Umbilical cord (tissue), 2 donors: ENCODE results near the gene OR1B1. TPM values are rescaled to one million over a fixed set of nuclear protein-coding genes. Genes with fewer than 3 reads are reported as not detected.
"Not testable (repeated sequence)": the region's sequence is repeated elsewhere in the genome, so short reads cannot be mapped to it uniquely, and the experiment has no call there.

Experiments
- DNase-seq: peaks from one replicate; pipeline ENCODE4 v3.0.0-alpha.2; 2015; ENCODE audit warnings: low spot score
- total RNA-seq: library from RNA; depleted of rRNA; stranded (reverse); fragments of >200 nt; gene quantifications from one replicate; pipeline ENCODE4 v1.2.3, GENCODE V29; 2014; ENCODE audit warnings: low replicate concordance; ENCODE audit not compliant: insufficient read depth

OR1B1 gene
- total RNA-seq, result 0.72 TPM

DNA sequence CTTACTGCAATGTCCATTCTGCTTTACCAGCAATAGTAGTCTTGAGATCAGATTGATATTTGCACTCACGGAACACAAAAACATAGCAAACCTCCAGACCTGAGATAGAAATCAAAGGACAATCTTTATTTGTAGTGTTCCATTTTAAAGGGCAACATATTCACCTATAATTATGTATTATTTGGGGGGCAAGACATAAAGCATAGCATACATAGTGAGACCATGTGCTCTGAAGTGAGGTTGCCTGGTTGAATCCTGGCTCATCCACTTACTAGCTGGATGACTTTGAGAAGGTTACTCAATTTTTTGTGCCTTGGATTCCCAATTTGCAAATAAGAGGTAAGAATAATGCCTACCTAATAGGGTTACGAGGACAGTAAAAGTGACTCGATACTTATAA is at the start of gene OR1B1:
Gene OR1B1 (minus strand): TSS at position 101 of the 400 bp plus-strand sequence.
- DNase-seq, result no peak

DNA sequence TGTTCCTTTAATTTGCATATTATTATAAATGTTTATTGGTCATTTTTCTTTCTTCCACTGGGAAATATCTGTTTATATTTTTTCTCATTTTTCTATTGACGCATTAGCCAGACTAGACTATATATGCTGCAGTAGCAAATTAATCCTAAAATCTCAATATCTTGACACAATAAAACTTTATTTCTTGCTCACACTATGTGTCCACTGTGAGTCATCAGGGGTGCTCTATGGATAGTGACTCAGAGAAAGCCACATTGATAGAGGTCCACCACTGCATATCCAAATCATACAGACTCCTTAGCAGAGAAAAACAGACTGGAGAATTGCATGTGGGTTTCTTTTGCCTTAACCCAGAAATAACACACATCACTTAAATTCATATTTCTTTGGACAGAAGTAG is 38.3 kb upstream of the OR1B1 start:
- no peak for DNase-seq

DNA sequence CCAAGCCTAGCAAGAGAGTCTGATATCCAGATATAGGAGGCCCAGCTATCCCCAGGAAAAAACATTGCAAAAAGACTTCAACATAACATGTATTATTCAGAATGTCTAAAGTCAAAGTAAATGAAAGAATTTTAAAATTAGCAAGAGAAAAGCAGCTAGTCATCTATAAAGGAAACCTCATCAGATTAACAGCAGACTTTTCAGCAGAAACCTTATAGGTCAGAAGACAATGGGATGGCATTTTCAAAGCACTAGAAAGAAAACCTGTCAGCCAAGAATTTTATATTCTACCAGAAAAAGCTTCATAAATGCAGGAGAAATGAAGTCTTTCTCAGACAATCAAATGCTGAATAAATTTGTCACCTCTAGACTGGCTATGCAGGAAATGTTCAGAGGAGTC is 27.4 kb upstream of the OR1B1 start:
- DNase-seq, result no peak

DNA sequence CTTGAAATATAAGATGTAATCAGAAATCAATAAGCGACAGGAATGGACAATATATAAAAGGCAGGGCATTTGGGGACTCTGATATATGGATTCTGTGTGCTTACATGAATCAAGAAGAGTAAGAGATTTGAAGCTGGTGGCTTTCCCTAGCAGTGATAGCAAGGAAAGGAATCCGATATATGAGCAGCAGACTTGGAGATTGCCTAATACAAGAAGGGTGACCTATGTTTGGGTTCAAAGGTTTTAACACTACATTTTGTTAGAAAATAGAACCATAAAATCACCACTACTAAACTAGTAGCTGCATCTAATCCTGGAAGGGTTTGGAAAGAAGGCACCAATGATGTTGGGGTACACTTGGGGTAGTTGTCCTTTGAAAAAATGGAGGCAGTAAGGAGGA is 15.1 kb upstream of the OR1B1 start:
- no peak for DNase-seq

DNA sequence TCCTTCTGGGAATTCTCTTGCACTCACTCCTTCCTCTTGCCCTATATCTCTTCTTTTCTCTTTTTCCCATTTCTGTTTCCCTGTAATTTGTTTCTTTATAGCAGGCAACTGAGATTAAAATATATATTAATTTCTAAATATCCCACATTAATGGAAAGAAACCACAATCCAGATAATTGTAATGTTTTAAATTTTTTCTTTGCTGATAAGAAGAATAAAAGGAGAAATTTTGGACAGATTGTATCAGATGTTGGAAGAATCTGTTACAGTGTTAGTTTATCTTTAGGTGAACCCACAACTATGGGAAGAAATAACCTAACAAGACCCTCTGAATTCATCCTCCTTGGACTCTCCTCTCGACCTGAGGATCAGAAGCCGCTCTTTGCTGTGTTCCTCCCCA is 4.0 kb upstream of the OR1B1 start, which contains the start of gene OR1L1:
Gene OR1L1 (plus strand): TSS at position 301 of the 400 bp plus-strand sequence. CDS start 0 bp downstream, at position 301.
- no peak for DNase-seq

DNA sequence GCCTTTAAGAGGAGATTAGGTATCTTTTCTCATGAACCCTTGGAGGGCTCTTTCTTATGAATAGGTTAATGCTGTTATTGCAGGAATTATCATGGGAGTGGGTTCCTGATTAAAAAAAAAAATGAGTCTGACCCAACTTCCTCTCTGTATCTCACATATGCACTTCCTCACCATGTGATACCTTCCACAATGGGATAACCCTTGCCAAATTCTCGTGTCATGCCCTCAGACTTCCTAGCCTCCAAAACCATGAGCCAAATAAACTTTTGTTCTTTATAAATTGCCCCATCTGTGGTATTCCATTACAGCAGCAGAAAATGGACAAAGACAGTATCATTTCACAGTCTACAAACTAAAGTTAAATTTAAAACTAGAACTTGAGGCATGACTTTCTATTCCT is 1.0 kb downstream of the OR1B1 start:
- no peak for DNase-seq

DNA sequence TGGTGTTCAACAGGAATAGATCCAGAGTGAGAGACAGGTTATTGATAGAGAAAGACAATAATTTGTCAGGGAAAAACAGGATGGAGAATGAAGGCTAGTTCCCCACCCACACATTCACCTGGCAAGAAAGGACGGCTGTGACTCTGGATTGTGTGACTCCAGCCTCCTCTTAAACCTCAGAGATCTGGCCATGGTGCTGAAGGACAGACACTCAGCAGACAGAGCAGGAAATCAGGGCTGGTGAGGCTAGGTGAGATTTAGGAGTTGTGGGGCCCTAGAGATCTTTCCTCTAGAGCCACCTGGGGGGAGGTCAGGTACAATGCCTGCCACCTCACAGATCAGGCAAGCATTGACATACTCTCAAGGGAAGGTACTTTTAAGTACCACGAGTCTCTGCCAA is 15.2 kb downstream of the OR1B1 start:
- DNase-seq, result no peak

DNA sequence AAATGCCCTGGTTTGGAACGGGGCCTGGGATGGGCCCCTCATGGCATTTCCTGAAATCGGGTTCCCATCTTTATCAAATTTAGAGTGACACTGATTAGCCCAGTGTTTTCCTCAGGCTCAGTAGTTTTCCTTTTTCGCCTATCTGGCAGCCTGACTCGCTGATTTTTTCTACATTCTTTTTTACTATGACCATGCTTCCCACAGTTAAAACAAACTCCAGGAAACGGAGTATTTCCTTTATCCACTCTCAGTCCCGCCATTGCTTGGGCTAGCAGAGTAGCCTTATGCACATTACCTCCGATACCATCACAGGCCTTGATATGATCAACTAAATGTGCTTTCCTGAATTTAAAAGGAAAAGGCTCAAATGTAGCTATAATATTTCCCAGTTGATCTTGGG is 37.4 kb downstream of the OR1B1 start:
- no peak for DNase-seq

DNA sequence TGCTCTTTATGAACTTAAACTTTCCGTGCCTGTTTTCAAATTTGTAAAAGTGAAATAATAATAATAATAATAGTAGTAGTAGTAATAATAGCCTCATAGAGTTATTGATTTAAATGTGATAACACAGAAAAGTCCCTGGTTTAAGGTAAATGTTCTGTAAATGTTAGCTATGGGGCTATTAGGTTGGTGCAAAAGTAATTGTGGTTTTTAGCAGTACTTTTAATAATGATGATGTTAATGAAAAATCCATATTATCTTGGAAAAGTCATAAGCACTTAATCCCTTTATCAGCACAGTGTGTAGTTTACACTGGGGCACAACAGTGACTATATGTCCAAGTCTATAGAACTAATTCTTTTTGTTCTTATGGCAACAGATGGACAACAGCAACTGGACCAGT is 43.1 kb downstream of the OR1B1 start, which contains the start of gene OR1Q1:
Gene OR1Q1 (plus strand): TSS at position 377 of the 400 bp plus-strand sequence. CDS start 0 bp downstream, at position 377.
- DNase-seq, result no peak

DNA sequence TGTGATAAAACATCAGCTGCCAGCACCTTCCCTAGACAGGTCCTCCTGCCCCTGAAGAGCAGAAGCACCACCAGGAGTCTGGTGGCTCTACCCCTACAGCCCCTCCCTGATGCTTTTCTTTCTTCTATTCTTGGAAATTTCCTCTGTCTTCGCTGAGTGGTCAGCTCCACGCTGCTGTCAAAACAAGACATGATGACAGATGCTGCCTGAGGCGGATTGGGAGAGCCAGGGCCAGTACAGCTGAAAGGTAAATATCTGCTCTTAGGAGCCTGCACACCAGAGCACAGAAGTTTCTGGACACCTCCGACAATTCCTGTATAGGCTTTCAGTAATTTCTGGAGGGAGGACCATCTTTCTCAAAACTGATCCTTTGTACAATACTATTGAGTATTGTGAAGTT is 47.6 kb downstream of the OR1B1 start:
- no peak for DNase-seq

DNA sequence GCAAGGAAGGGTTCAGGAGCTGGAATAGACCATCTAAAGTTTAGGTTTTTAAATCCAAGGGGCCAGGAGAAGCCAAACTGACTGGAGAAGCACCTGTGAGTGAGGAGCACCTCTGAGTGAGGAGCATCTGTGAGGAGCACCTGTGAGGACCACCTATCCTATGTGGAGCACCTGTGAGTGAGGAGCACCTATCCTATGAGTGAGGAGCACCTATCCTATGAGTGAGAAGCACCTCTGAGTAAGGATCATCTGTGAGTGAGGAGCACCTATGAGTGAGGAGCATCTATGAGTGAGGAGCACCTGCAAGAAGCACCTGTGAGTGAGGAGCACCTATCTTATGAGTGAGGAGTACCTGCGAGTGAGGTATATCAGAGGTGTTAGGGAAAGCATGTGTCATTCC is 50.8 kb downstream of the OR1B1 start:
- DNase-seq, result no peak

DNA sequence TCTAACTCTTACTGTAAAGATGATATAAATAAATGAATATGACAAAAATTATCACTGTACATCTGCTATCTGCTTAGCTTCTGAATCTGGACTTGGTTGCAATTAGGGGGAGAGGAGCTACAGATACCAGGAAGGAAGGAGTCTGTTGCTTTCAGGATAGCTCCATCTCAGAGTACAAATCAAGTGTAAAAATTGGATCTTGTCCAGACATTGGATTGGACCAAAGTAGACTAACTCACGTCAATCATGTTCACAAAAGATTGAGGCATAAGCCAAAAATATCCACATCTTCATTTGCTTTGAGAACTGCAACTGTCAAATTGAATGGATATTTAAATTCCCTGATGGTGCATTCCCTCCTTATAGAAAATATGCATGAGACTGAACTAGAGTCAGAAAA is 51.7 kb downstream of the OR1B1 start:
- no peak for DNase-seq

DNA sequence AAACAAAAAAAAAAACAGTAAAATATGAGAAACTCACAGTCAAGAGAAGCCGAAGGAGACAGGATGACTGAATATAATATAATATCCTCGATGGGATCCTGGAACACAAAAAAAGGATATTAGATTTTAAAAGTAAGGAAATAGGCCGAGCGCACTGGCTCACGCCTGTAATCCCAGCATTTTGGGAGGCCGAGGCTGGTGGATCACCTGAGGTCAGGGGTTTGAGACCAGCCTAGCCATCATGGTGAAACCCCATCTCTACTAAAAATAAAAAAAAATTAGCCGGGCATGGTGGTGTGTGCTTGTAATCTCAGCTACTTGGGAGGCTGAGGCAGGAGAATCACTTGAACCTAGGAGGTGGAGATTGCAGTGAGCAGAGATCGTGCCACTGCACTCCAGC is 74.1 kb downstream of the OR1B1 start, which contains the start of gene OR1L8:
Gene OR1L8 (minus strand): TSS at position 101 of the 400 bp plus-strand sequence. CDS start 14,907 bp downstream, outside the sequence.
- not testable (repeated sequence) for DNase-seq

DNA sequence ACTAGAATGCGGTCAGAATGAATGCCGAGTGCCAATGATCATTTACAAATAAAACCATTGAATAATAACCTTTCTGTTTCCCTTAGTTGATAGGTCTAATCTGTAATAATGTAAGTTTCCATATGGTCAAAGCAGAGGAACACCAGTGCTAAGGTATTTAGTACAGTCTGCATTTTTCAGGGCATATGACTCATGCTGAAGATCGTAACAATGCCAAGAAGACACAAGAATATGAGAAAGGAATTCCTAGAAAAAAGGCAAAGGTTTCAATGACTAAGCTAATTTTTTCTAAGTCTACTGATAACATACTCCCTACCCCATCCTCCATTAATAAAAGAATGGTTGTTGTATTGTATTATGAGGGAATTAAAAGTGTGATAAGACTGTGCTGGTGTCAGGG is 77.1 kb downstream of the OR1B1 start:
- no peak for DNase-seq

DNA sequence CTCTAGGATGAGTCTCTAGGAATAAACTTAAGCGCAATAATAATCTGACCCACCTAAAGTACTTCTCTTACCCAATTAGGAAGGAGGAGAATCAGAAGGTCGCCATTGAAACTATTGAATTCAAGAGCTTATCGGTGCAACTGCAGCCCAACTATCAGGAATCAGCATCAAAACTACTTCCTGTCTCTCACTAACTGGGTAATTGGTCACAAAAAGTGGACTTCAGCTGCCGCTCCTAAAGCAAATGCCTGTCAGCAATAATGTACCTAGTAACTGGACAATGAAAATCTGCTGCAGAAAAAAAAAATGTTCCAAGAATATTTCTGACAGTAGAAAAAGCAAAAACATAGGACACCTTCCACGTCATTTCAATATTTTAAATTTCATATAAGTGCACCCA is 77.6 kb downstream of the OR1B1 start:
- no peak for DNase-seq

Other genes with a start within 250 kb of the OR1B1 start
- 1.4 TPM for gene OR1J1, start 179.7 kb downstream of the OR1B1 start, total RNA-seq
- gene OR1J2, start 146.8 kb downstream of the OR1B1 start, total RNA-seq, result 1.2 TPM
- 2.9 TPM for gene OR1J4, start 138.5 kb downstream of the OR1B1 start, total RNA-seq
- 1.2 TPM for gene OR1N1, start 130.3 kb downstream of the OR1B1 start, total RNA-seq
- 0.72 TPM for gene OR1N2, start 104.5 kb downstream of the OR1B1 start, total RNA-seq
- not detected for gene OR1L8, start 74.2 kb downstream of the OR1B1 start, total RNA-seq
- gene OR1Q1, start 42.9 kb downstream of the OR1B1 start, total RNA-seq, result 9.6 TPM
- not detected for gene OR1L1, start 4.1 kb upstream of the OR1B1 start, total RNA-seq
- not detected for gene OR1L3, start 17.5 kb upstream of the OR1B1 start, total RNA-seq
- gene OR1L4, start 66.4 kb upstream of the OR1B1 start, total RNA-seq, result not detected
- gene OR1L6, start 84.7 kb upstream of the OR1B1 start, total RNA-seq, result 1.2 TPM
- gene OR5C1, start 131.3 kb upstream of the OR1B1 start, total RNA-seq, result 1.2 TPM
- gene OR1K1, start 142.5 kb upstream of the OR1B1 start, total RNA-seq, result not detected
- gene PDCL, start 171.0 kb upstream of the OR1B1 start, total RNA-seq, result 24.1 TPM
- gene RC3H2, start 247.7 kb upstream of the OR1B1 start, total RNA-seq, result 44.1 TPM